K562 treated with DMSO at 1 percent for 48 hours (cell line): ENCODE measurements around the gene ZNF77. TPM values are rescaled to one million over a fixed set of nuclear protein-coding genes. Genes with fewer than 3 reads are reported as not detected.

Experiments used
- total RNA-seq: library from RNA; unstranded; fragments of 300-600 nt; gene quantifications from 2 replicates; pipeline ENCODE4 v1.2.3, GENCODE V29; 2022; ENCODE audit warnings: low replicate concordance; ENCODE audit errors: extremely low read depth

Gene ZNF77
- total RNA-seq, result not detected in 2 replicates

GRCh38 chr19:2944775-2945574 is at the start of gene ZNF77:
ZNF77 (minus strand) TSS chr19:2944971; CDS start chr19:2944840, 131 bp downstream.

DNA sequence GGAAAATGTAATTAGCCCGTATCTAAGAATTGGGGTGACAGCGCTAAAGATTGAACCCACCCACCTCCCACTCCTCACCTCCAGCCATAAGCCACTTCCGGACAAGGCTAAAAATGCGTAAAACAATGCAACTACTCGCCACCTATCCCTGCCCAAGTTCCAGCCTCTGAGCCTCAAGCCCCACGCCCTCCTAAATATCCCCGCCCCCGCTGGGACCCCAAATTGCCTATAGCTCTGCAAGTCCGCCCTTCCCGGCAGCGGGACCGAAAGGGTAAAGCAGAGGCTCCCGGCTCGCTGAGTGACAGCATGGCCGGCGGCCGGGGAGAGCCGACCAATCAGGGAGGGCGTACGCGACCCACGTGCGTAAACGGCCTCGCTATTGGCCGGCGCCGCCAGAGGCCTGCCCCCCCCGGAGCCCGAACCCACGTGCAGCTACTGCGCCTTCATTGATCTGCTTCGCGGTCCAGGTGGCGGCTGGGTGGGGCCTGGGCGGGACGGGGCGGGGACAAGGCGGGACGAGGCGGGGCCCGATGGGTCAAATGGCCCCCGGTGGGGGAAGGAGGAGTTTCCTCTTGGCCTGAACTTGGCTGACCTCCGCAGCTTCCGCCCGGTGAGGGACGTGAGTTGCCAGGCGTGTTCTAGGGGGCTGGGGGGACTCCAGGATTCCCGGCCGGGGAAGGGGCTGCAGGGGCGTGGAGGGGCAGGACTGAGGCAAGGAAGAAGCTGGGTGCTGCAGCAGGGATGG is 32.4 kb upstream of the ZNF77 start, which contains the start of gene TLE6:
Gene TLE6, plus strand, starts transcription at position 564 of the 745 bp plus-strand sequence. CDS start 670 bp downstream, outside the sequence.

DNA sequence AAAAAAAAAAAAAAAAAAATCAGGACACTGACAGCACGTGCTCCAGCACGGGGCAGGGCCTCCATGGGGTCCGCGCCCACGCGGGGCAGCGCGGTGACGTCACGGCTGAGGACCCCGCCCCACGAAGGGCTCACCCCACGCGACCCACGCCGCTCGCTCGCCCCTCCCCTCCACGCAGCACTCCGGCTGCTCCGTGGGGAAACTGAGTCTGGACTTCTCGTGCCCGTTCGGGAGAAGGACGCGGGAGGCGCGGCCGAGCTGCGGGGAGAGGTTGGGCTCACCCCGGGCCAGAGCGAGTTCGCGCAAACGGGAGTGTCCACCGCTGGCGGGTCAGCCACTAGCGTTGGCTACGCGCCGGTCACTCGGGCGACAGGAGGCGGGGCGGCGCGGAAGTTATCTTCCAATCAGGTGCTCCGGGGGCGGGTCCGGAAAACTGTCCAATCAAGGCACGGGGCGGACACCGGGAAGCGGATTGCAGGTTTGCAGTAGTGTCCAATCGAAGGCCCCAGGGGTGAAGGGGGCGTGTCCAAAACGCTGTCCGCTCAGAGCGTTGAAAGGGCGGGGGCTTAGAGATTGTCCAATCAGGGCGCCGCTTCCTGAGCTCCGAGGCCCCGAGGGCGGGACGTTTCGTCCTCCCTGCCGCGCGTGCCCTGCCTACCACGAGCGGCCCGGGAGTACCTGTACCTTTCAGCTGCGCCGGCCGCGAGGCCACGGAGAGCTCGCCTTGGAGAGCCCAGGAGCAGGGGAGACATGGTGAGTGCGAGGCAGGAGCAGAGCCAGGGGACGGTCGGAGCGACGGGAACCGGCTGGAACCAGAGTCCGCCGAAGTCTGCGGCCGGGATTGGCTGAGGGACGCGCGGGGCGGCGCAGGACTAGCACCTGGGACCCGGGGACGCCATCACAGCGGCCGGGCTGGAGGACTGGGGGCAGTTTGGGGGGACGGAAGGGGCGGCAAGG is 44.2 kb downstream of the ZNF77 start, which contains the start of gene ZNF57:
Gene ZNF57, plus strand, starts transcription at position 633 of the 957 bp plus-strand sequence. Its CDS starts 118 bp downstream, at position 751.

Other genes starting within 250 kb of the ZNF77 start
- not detected in 2 replicates for gene GNG7, start 242.3 kb downstream of the ZNF77 start, total RNA-seq
- not detected in 2 replicates for gene DIRAS1, start 223.6 kb downstream of the ZNF77 start, total RNA-seq
- not detected in 2 replicates for gene SLC39A3, start 205.0 kb downstream of the ZNF77 start, total RNA-seq
- not detected in 2 replicates for gene SGTA, start 161.7 kb downstream of the ZNF77 start, total RNA-seq
- gene THOP1, start 159.5 kb downstream of the ZNF77 start, total RNA-seq, result not detected in 2 replicates
- not detected in 2 replicates for gene ZNF554, start 125.1 kb downstream of the ZNF77 start, total RNA-seq
- gene ZNF555, start 103.5 kb downstream of the ZNF77 start, total RNA-seq, result not detected in 2 replicates
- not detected in 2 replicates for gene ZNF556, start 77.6 kb downstream of the ZNF77 start, total RNA-seq
- gene ZNF57, start 44.0 kb downstream of the ZNF77 start, total RNA-seq, result not detected in 2 replicates
- not detected in 2 replicates for gene TLE6, start 32.6 kb upstream of the ZNF77 start, total RNA-seq
- not detected in 2 replicates for gene TLE2, start 84.3 kb upstream of the ZNF77 start, total RNA-seq
- 269 TPM in 1 of 2 replicates, not detected in the other for gene TLE5, start 117.5 kb upstream of the ZNF77 start, total RNA-seq
- gene GNA11, start 149.4 kb upstream of the ZNF77 start, total RNA-seq, result not detected in 2 replicates
- not detected in 2 replicates for gene GNA15, start 191.1 kb upstream of the ZNF77 start, total RNA-seq
- gene S1PR4, start 233.8 kb upstream of the ZNF77 start, total RNA-seq, result not detected in 2 replicates
- not detected in 2 replicates for gene NCLN, start 241.0 kb upstream of the ZNF77 start, total RNA-seq